ENCODE measurements around the gene SCAF4. TPM values are rescaled to one million over a fixed set of nuclear protein-coding genes. Genes with fewer than 3 reads are reported as not detected.

SCAF4 gene
- total and polyA plus RNA-seq, 2 of the 8 experiments (the other 6 are each of a cell fraction or from before 2014, with no cell fraction given), result 28.9 to 55.1 TPM

DNA sequence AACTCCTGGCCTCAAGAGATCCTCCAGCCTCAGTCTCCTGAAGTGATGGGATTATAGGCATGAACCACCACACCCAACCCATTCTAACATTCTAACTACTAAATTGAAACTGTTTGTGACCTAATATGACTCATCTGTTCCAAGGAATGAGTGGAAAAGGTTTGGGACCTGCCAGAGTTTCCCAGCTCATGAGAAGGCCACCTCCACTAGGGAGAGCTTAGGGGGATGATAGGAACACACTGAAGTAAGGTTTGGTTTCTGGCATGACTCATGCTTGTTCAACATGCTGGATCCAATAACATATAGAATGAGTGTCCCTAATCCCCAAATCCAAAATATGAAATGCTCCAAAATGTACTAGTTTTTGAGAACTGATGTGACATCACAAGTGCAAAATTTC is 18.9 kb upstream of the SCAF4 start (continued):
- no peak for TF ChIP-seq CBX8 (IDR thresholded peaks at IDR 0.05; ENCODE audit: borderline replicate concordance, low read depth, low read length)
- TF ChIP-seq, protein P1, sequence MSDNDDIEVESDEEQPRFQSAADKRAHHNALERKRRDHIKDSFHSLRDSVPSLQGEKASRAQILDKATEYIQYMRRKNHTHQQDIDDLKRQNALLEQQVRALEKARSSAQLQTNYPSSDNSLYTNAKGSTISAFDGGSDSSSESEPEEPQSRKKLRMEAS (IDR thresholded peaks at IDR 0.05), result no peak
